ENCODE results near the gene PPP3CA.

Gene PPP3CA

GRCh38 chr4:101169044-101170014, 178.0 kb downstream of the PPP3CA start:
- peak; percentile 67 for DNase-seq

GRCh38 chr4:101163936-101164335, 183.4 kb downstream of the PPP3CA start:
- no peak for DNase-seq

- no peak for DNase-seq
Observed at GRCh38 chr4:101162990-101163380, 184.3 kb downstream of the PPP3CA start.

GRCh38 chr4:101160792-101161592, 186.3 kb downstream of the PPP3CA start:
- no peak for DNase-seq

GRCh38 chr4:101158507-101158906, 188.8 kb downstream of the PPP3CA start:
- DNase-seq: no peak

GRCh38 chr4:101158134-101158482, 189.2 kb downstream of the PPP3CA start:
- peak; percentile 43 for DNase-seq

- no peak for DNase-seq
Observed at GRCh38 chr4:101157415-101158133, 189.8 kb downstream of the PPP3CA start.

GRCh38 chr4:101156619-101157310, 190.6 kb downstream of the PPP3CA start:
- no peak for DNase-seq

GRCh38 chr4:101155945-101156344, 191.4 kb downstream of the PPP3CA start:
- no peak for DNase-seq

- DNase-seq: peak; percentile 66
Observed at GRCh38 chr4:101155368-101155767, 192.0 kb downstream of the PPP3CA start.

GRCh38 chr4:101153653-101154052, 193.7 kb downstream of the PPP3CA start:
- no peak for DNase-seq

- no peak for DNase-seq
Observed at GRCh38 chr4:101152521-101152920, 194.8 kb downstream of the PPP3CA start.

GRCh38 chr4:101148551-101148950, 198.8 kb downstream of the PPP3CA start:
- DNase-seq: no peak

- DNase-seq: no peak
Observed at GRCh38 chr4:101147283-101147682, 200.0 kb downstream of the PPP3CA start.

GRCh38 chr4:101145021-101145420, 202.3 kb downstream of the PPP3CA start:
- no peak for DNase-seq

GRCh38 chr4:101142259-101142658, 205.1 kb downstream of the PPP3CA start:
- no peak for DNase-seq

- no peak for DNase-seq
Observed at GRCh38 chr4:101141855-101142254, 205.5 kb downstream of the PPP3CA start.

- no peak for DNase-seq
Observed at GRCh38 chr4:101141230-101141629, 206.1 kb downstream of the PPP3CA start.

- no peak for DNase-seq
Observed at GRCh38 chr4:101140228-101140627, 207.1 kb downstream of the PPP3CA start.

GRCh38 chr4:101136373-101137370, 210.7 kb downstream of the PPP3CA start:
- no peak for DNase-seq

- DNase-seq: no peak
Observed at GRCh38 chr4:101135371-101136010, 211.8 kb downstream of the PPP3CA start.
